NT2/D1 (cell line): Measurements from ENCODE around the gene ANO1.

Experiments
- SUZ12 ChIP-seq: IDR thresholded peaks from 2 replicates; pipeline ENCODE4 v1.6.1; 2011; ENCODE audit not compliant: insufficient read length, insufficient read depth; ENCODE audit errors: extremely low read depth
- YY1 ChIP-seq: IDR thresholded peaks from 2 replicates; pipeline ENCODE4 v1.6.1; 2011; ENCODE audit not compliant: insufficient read length, insufficient read depth
- ZNF274 ChIP-seq: IDR thresholded peaks from 2 replicates; pipeline ENCODE4 v1.6.1; 2011; ENCODE audit warnings: mild to moderate bottlenecking, low read depth, low read length

DNA sequence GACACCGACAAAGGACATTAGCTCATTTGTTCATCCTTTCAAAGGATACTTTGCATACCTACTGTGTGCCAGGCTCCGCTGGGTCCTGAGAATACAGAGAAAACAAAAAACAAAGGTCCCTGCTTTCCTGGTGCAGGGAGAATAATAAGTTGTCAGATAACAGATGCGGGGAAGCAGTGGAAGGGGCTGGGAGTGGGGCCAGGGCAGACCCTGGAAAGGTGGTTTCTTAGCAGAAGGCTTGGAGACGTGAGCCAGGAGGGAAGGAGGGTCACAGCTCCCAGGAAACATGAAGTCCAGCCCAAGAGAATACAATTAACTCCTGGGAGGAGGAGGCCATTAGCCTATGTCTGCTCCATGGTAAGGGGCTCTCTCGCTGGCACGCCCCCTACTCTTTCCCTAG, 9.8 kb upstream of the ANO1 start:
- no peak for TF ChIP-seq YY1
- TF ChIP-seq SUZ12, result no peak
- TF ChIP-seq ZNF274, result no peak
